Liver (tissue), 9 donors: ENCODE results near the gene IL1RN. TPM values are rescaled to one million over a fixed set of nuclear protein-coding genes. Genes with fewer than 3 reads are reported as not detected.

Source experiments
- DNase-seq: peaks from one replicate; pipeline ENCODE4 v3.0.0-alpha.2; 2017; ENCODE audit warnings: low spot score
- H3K27ac ChIP-seq, 2 donors: one replicate each; pipeline ENCODE4 v1.7.0; 2013; ENCODE audit warnings: inconsistent platforms in 2 of 2, low read length in 2 of 2, control low read depth in 1 of 2, low read depth in 1 of 2, mild to moderate bottlenecking in 1 of 2
- H3K27me3 ChIP-seq, 4 donors: one replicate each; pipeline versions ENCODE4 v1.6.1 to v1.7.0; 2013; ENCODE audit warnings: low read length in 3 of 4, inconsistent platforms in 1 of 4, mild to moderate bottlenecking in 1 of 4, moderate library complexity in 1 of 4; ENCODE audit not compliant: control insufficient read depth in 4 of 4, insufficient read depth in 4 of 4
- H3K36me3 ChIP-seq, 4 donors: one replicate each; pipeline versions ENCODE4 v1.6.1 to v1.7.0; 2013; ENCODE audit warnings: low read length in 3 of 4, mild to moderate bottlenecking in 3 of 4, low read depth in 1 of 4, moderate library complexity in 1 of 4; ENCODE audit not compliant: control insufficient read depth in 4 of 4, insufficient read depth in 3 of 4
- H3K4me1 ChIP-seq, 4 donors: one replicate each; pipeline versions ENCODE4 v1.6.1 to v1.7.0; 2013; ENCODE audit warnings: low read length in 3 of 4, mild to moderate bottlenecking in 3 of 4, moderate library complexity in 1 of 4; ENCODE audit not compliant: control insufficient read depth in 4 of 4, insufficient read depth in 4 of 4
- H3K4me3 ChIP-seq, 3 donors: one replicate each; pipeline versions ENCODE4 v1.6.1 to v1.7.0; 2013; ENCODE audit warnings: low read length in 3 of 3, control low read depth in 1 of 3, low read depth in 1 of 3, mild to moderate bottlenecking in 1 of 3
- H3K9ac ChIP-seq, 2 donors: one replicate each; pipeline ENCODE4 v1.7.0; 2013; ENCODE audit warnings: low read length in 2 of 2, mild to moderate bottlenecking in 2 of 2, moderate library complexity in 2 of 2, control low read depth in 1 of 2, low read depth in 1 of 2
- H3K9me3 ChIP-seq, 4 donors: one replicate each; pipeline versions ENCODE4 v1.6.1 to v1.7.0; 2013; ENCODE audit warnings: low read length in 3 of 4; ENCODE audit not compliant: control insufficient read depth in 4 of 4
- EGR1 ChIP-seq, 2 donors: IDR thresholded peaks; 2 replicates each; pipeline ENCODE4 v1.6.1; 2016 to 2018; ENCODE audit warnings: antibody characterized with exemption in 2 of 2, low read depth in 2 of 2
- FOXA1 ChIP-seq: IDR thresholded peaks from 2 replicates; pipeline ENCODE4 v1.6.1; 2016; ENCODE audit warnings: antibody characterized with exemption
- FOXA2 ChIP-seq: IDR thresholded peaks from 2 replicates; pipeline ENCODE4 v1.6.1; 2016; ENCODE audit warnings: antibody characterized with exemption
- GABPA ChIP-seq, 2 donors: IDR thresholded peaks in 1 of 2; conservative IDR thresholded peaks in 1 of 2; 2 replicates each; pipeline ENCODE4 v1.6.1; 2016; ENCODE audit warnings: antibody characterized with exemption in 2 of 2, mild to moderate bottlenecking in 1 of 2, moderate library complexity in 1 of 2
- HNF4A ChIP-seq, 2 donors: conservative IDR thresholded peaks; 2 replicates each; pipeline ENCODE4 v1.6.1; 2016; ENCODE audit warnings: antibody characterized with exemption in 2 of 2, mild to moderate bottlenecking in 2 of 2
- HNF4G ChIP-seq: IDR thresholded peaks from 2 replicates; pipeline ENCODE4 v1.6.1; 2016; ENCODE audit warnings: antibody characterized with exemption
- JUND ChIP-seq, 2 donors: IDR thresholded peaks; 2 replicates each; pipeline ENCODE4 v1.6.1; 2016; ENCODE audit warnings: antibody characterized with exemption in 2 of 2
- NR2F2 ChIP-seq: IDR thresholded peaks from 2 replicates; pipeline ENCODE4 v1.6.1; 2016; ENCODE audit warnings: antibody characterized with exemption
- RAD21 ChIP-seq, 2 donors: IDR thresholded peaks; 2 replicates each; pipeline ENCODE4 v1.6.1; 2016; ENCODE audit warnings: antibody characterized with exemption in 2 of 2, mild to moderate bottlenecking in 2 of 2
- REST ChIP-seq: IDR thresholded peaks from 2 replicates; pipeline ENCODE4 v1.6.1; 2016; ENCODE audit warnings: antibody characterized with exemption, mild to moderate bottlenecking
- RXRA ChIP-seq, 2 donors: IDR thresholded peaks; 2 replicates each; pipeline ENCODE4 v1.6.1; 2017 to 2018; ENCODE audit warnings: antibody characterized with exemption in 2 of 2, mild to moderate bottlenecking in 1 of 2
- SP1 ChIP-seq: IDR thresholded peaks from 2 replicates; pipeline ENCODE4 v1.6.1; 2018; ENCODE audit warnings: antibody characterized with exemption, mild to moderate bottlenecking
- TAF1 ChIP-seq: conservative IDR thresholded peaks from 2 replicates; pipeline ENCODE4 v1.6.1; 2016; ENCODE audit warnings: antibody characterized with exemption, mild to moderate bottlenecking
- YY1 ChIP-seq: IDR thresholded peaks from 2 replicates; pipeline ENCODE4 v1.6.1; 2016; ENCODE audit warnings: antibody characterized with exemption, mild to moderate bottlenecking
- ZBTB33 ChIP-seq: IDR thresholded peaks from 2 replicates; pipeline ENCODE4 v1.6.1; 2016; ENCODE audit warnings: antibody characterized with exemption
- WGBS: extraction: QIAGEN DNeasy Blood & Tissue Kit; methylation state at CpG from one replicate; pipeline ENCODE4 v1.1.7; 2013; 5-methylcytosine and 5-hydroxymethylcytosine counted together
- polyA plus RNA-seq, 2 donors: library from polyadenylated mRNA; stranded (reverse) in 1 of 2; unstranded in 1 of 2; fragments of 200-250 nt in 1 of 2; fragments of >200 nt in 1 of 2; fragmentation: Nextera tagmentation in 1 of 2; extraction: Ambion mirVana in 1 of 2; gene quantifications; one replicate each; pipeline versions ENCODE4 v1.2.1 to v1.2.3, GENCODE V29; 2013 to 2015
- total RNA-seq, 2 donors: library from RNA; depleted of rRNA; stranded (reverse); fragments of >200 nt; gene quantifications; one replicate each; pipeline ENCODE4 v1.2.3, GENCODE V29; 2014
- TF ChIP-seq, protein P1 (sequence below): IDR thresholded peaks from 2 replicates; pipeline ENCODE4 v1.6.1; 2016; ENCODE audit warnings: antibody characterized with exemption
- TF ChIP-seq, protein P2 (sequence below): fragments of 150-350 bp; IDR thresholded peaks from 2 replicates; pipeline ENCODE4 v1.5.1; 2017; ENCODE audit warnings: improper control_type of control experiment, low read depth, low read length; ENCODE audit not compliant: missing input control
- donor health status: healthy.
- donor health status: healthy.
- donor health status: healthy.
- donor health status: healthy.
- donor health status: healthy.

Gene IL1RN
- total and polyA plus RNA-seq, 4 donors = 3.9 to 121 (median 25.8) TPM

GRCh38 chr2:113180131-113180946 lies 52.9 kb downstream of the IL1RN start:
- Histone ChIP-seq H3K9me3 (no peaks in the 10 kb centered on the region), H3K27me3 (no peaks in the 10 kb centered on the region), H3K4me1 (peaks cover 11 to 51% (median 27%) of the 10 kb centered on the region in 4 donors), H3K27ac (peak overlapping the region; percentile 65 to 66), H3K9ac (peak overlapping the region in 1 of 2 donors; percentile 3), H3K36me3 (no peaks in the 10 kb centered on the region), H3K4me3 (no peak overlapping the region)
- TF ChIP-seq, protein P1, sequence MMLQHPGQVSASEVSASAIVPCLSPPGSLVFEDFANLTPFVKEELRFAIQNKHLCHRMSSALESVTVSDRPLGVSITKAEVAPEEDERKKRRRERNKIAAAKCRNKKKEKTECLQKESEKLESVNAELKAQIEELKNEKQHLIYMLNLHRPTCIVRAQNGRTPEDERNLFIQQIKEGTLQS = no peak
- TF ChIP-seq RAD21 (IDR thresholded peaks at IDR 0.05) (peak in 1 of 2 donors; percentile 15), JUND (IDR thresholded peaks at IDR 0.05) (peak; percentile 23 to 34), HNF4G (peak; percentile 22), REST (no peak), FOXA1 (no peak), RXRA (IDR thresholded peaks at IDR 0.05) (peak in 1 of 2 donors; percentile 33), GABPA (IDR thresholded peaks at IDR 0.05 in 1 of 2, conservative IDR thresholded peaks at IDR 0.05 in 1 of 2) (no peak), NR2F2 (no peak), HNF4A (conservative IDR thresholded peaks at IDR 0.05) (peak; percentile 52 to 65), SP1 (peak; percentile 53)
- WGBS = 76% methylated on average over 17 of the region's 17 CpGs
- no peak for DNase-seq

- Histone ChIP-seq H3K9me3 (no peaks in the 10 kb centered on the region), H3K4me1 (peaks cover 17 to 56% (median 33%) of the 10 kb centered on the region in 4 donors), H3K36me3 (no peaks in the 10 kb centered on the region), H3K27me3 (no peaks in the 10 kb centered on the region), H3K27ac (peak overlapping the region; percentile 65 to 66), H3K4me3 (no peak overlapping the region), H3K9ac (no peak overlapping the region)
- 51% methylated on average over 8 of the region's 8 CpGs for WGBS
- peak; percentile 77 for DNase-seq
- TF ChIP-seq NR2F2 (no peak), FOXA1 (no peak), RAD21 (IDR thresholded peaks at IDR 0.05) (peak in 1 of 2 donors; percentile 41), TAF1 (no peak), REST (no peak), SP1 (peak; percentile 11), FOXA2 (peak; percentile 8), HNF4A (conservative IDR thresholded peaks at IDR 0.05) (peak; percentile 51 to 72), RXRA (IDR thresholded peaks at IDR 0.05) (peak; percentile 20 to 73), HNF4G (no peak), JUND (IDR thresholded peaks at IDR 0.05) (no peak), EGR1 (IDR thresholded peaks at IDR 0.05; ENCODE audit: low read depth in 2 of 2) (no peak), YY1 (peak; percentile 60), ZBTB33 (no peak)
- TF ChIP-seq, protein P2, sequence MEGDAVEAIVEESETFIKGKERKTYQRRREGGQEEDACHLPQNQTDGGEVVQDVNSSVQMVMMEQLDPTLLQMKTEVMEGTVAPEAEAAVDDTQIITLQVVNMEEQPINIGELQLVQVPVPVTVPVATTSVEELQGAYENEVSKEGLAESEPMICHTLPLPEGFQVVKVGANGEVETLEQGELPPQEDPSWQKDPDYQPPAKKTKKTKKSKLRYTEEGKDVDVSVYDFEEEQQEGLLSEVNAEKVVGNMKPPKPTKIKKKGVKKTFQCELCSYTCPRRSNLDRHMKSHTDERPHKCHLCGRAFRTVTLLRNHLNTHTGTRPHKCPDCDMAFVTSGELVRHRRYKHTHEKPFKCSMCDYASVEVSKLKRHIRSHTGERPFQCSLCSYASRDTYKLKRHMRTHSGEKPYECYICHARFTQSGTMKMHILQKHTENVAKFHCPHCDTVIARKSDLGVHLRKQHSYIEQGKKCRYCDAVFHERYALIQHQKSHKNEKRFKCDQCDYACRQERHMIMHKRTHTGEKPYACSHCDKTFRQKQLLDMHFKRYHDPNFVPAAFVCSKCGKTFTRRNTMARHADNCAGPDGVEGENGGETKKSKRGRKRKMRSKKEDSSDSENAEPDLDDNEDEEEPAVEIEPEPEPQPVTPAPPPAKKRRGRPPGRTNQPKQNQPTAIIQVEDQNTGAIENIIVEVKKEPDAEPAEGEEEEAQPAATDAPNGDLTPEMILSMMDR = no peak
- TF ChIP-seq, protein P1 = no peak
Observed at GRCh38 chr2:113181258-113182051, 54.1 kb downstream of the IL1RN start.
